ENCODE results near the gene PPM1E. TPM values are rescaled to one million over a fixed set of nuclear protein-coding genes. Genes with fewer than 3 reads are reported as not detected.

The PPM1E gene
- total and polyA plus RNA-seq, 2 of the 8 experiments (the other 6 are each of a cell fraction or from before 2014, with no cell fraction given) = 5.0 to 10.4 TPM

DNA sequence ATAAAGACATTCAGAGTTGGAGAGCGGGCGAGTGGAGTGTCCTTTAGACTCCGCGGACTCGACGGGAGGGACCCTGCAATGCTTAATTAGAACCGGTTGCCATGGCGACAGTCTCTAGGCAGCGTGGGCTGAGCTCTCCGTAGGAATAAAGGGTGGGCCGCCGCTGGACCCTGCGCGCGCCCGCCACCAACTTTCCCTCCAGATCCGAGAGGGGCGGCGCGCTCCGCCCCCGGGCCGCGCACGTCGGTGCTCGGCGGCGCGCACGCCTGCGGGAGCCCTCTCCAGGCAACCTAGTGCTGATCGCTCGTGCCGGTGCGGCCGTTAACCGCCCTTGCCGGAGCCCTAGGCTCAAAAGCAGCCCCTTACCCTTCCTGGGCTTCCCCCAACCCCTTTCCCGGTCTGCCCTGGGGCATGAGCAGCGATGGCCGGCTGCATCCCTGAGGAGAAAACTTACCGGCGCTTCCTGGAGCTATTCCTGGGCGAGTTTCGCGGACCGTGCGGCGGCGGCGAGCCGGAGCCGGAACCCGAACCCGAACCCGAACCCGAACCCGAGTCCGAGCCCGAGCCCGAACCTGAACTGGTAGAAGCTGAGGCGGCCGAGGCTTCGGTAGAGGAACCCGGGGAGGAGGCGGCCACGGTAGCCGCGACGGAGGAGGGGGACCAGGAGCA, at the start of gene PPM1E (continued):
- TF ChIP-seq CBX8 (IDR thresholded peaks at IDR 0.05; ENCODE audit: borderline replicate concordance, low read depth, low read length) (no peak), BCL11A (IDR thresholded peaks at IDR 0.05; ENCODE audit: low read depth in 2 of 2, low read length in 2 of 2) (no peak), RAD21 (IDR thresholded peaks at IDR 0.05 in 1 of 2, conservative IDR thresholded peaks at IDR 0.05 in 1 of 2; ENCODE audit: low read depth in 2 of 2, low read length in 2 of 2) (peak; percentile 4 to 8; a peak in 1 of 4 replicates), HDAC2 (IDR thresholded peaks at IDR 0.05; ENCODE audit: borderline replicate concordance in 1 of 2, low read depth in 2 of 2, low read length in 2 of 2) (no peak; a peak in 1 of 4 replicates), GABPA (IDR thresholded peaks at IDR 0.05; ENCODE audit: borderline replicate concordance, insufficient read depth, low read length) (no peak), ZNF274 (IDR thresholded peaks at IDR 0.05; ENCODE audit: borderline replicate concordance, extremely low read depth, low read length) (no peak), SP1 (IDR thresholded peaks at IDR 0.05; ENCODE audit: low read depth, low read length) (no peak)
- TF ChIP-seq, protein P1, sequence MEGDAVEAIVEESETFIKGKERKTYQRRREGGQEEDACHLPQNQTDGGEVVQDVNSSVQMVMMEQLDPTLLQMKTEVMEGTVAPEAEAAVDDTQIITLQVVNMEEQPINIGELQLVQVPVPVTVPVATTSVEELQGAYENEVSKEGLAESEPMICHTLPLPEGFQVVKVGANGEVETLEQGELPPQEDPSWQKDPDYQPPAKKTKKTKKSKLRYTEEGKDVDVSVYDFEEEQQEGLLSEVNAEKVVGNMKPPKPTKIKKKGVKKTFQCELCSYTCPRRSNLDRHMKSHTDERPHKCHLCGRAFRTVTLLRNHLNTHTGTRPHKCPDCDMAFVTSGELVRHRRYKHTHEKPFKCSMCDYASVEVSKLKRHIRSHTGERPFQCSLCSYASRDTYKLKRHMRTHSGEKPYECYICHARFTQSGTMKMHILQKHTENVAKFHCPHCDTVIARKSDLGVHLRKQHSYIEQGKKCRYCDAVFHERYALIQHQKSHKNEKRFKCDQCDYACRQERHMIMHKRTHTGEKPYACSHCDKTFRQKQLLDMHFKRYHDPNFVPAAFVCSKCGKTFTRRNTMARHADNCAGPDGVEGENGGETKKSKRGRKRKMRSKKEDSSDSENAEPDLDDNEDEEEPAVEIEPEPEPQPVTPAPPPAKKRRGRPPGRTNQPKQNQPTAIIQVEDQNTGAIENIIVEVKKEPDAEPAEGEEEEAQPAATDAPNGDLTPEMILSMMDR (IDR thresholded peaks at IDR 0.05; ENCODE audit: control extremely low read depth in 1 of 3, insufficient read depth in 1 of 3, low read depth in 1 of 3, low read length in 3 of 3) = no peak

All from H1 (cell line).